GM23248 (cell line): ENCODE measurements around the gene PPP2R2B. TPM values are rescaled to one million over a fixed set of nuclear protein-coding genes. Genes with fewer than 3 reads are reported as not detected.

ENCODE experiments used
- DNase-seq: peaks from one replicate; pipeline ENCODE4 v3.0.0-alpha.2; 2015
- H2AFZ ChIP-seq: fragments of 200-600 bp; sonication (generic); 2 replicates; pipeline ENCODE4 v1.6.1; 2016; ENCODE audit warnings: antibody characterized with exemption
- H3F3A ChIP-seq: fragments of 200-600 bp; sonication (generic); 2 replicates; pipeline ENCODE4 v1.6.1; 2016; ENCODE audit warnings: mild to moderate bottlenecking, antibody characterized with exemption, mixed run types; ENCODE audit not compliant: insufficient read depth
- H3K27ac ChIP-seq: fragments of 200-600 bp; sonication (generic); 2 replicates; pipeline ENCODE4 v1.5.1; 2016; ENCODE audit warnings: mild to moderate bottlenecking
- H3K27me3 ChIP-seq: fragments of 200-600 bp; sonication (generic); replicated peaks from 2 replicates; pipeline ENCODE4 v1.6.1; 2016; ENCODE audit warnings: mild to moderate bottlenecking; ENCODE audit not compliant: insufficient read depth
- H3K36me3 ChIP-seq: fragments of 200-600 bp; sonication (generic); 2 replicates; pipeline ENCODE4 v1.6.1; 2016; ENCODE audit warnings: low read depth, mild to moderate bottlenecking
- H3K4me1 ChIP-seq: fragments of 200-600 bp; sonication (generic); 2 replicates; pipeline ENCODE4 v1.6.1; 2016; ENCODE audit warnings: mild to moderate bottlenecking; ENCODE audit not compliant: insufficient read depth
- H3K4me2 ChIP-seq: fragments of 200-600 bp; sonication (generic); one replicate; pipeline ENCODE4 v1.6.1; 2016; ENCODE audit warnings: mild to moderate bottlenecking; ENCODE audit not compliant: unreplicated experiment
- H3K4me3 ChIP-seq: fragments of 200-600 bp; sonication (generic); 2 replicates; pipeline ENCODE4 v1.5.1; 2016; ENCODE audit warnings: mild to moderate bottlenecking
- H3K79me2 ChIP-seq: fragments of 200-600 bp; sonication (generic); 2 replicates; pipeline ENCODE4 v1.6.1; 2016; ENCODE audit warnings: mild to moderate bottlenecking; ENCODE audit not compliant: insufficient read depth
- H3K9ac ChIP-seq: fragments of 200-600 bp; sonication (generic); 2 replicates; pipeline ENCODE4 v1.6.1; 2016; ENCODE audit warnings: mild to moderate bottlenecking
- H3K9me2 ChIP-seq: fragments of 200-600 bp; sonication (generic); 2 replicates; pipeline ENCODE4 v1.6.1; 2016; ENCODE audit warnings: mixed run types, mild to moderate bottlenecking, moderate library complexity; ENCODE audit not compliant: insufficient read depth
- H3K9me3 ChIP-seq: fragments of 200-600 bp; sonication (generic); one replicate; pipeline ENCODE4 v1.6.1; 2017; ENCODE audit warnings: low read depth
- H4K20me1 ChIP-seq: fragments of 200-600 bp; sonication (generic); 2 replicates; pipeline ENCODE4 v1.6.0; 2016; ENCODE audit not compliant: insufficient read depth
- EZH2 ChIP-seq: fragments of 200-600 bp; sonication (generic); IDR thresholded peaks from 2 replicates; pipeline ENCODE4 v1.6.1; 2018; ENCODE audit warnings: antibody characterized with exemption, mild to moderate bottlenecking; ENCODE audit not compliant: insufficient read depth, poor library complexity, severe bottlenecking
- EZH2phosphoT487 ChIP-seq: fragments of 200-600 bp; sonication (generic); IDR thresholded peaks from 2 replicates; pipeline ENCODE4 v1.6.1; 2018; ENCODE audit warnings: antibody characterized with exemption, moderate library complexity, mild to moderate bottlenecking, low read depth; ENCODE audit not compliant: insufficient read depth
- WGBS, 2 experiments: methylation state at CpG; one replicate each; pipeline ENCODE4 v1.1.6; 2015 to 2017; ENCODE audit warnings: low lambda C conversion rate in 2 of 2, low coverage in 1 of 2; ENCODE audit errors: missing lambda C conversion rate in 2 of 2; 5-methylcytosine and 5-hydroxymethylcytosine counted together
- in situ Hi-C: fragments of 300-500 bp; cut with MboI; formaldehyde crosslinking; loops from 2 replicates; pipeline ENCODE4 v1.15.0; 2020
- polyA plus RNA-seq: library from polyadenylated mRNA; unstranded; fragments of >200 nt; fragmentation: Nextera tagmentation; extraction: Ambion mirVana; gene quantifications from 2 replicates; pipeline ENCODE4 v1.2.1, GENCODE V29; 2016
- small RNA-seq: library from RNA; depleted of rRNA; stranded (forward); fragments of <200 nt; gene quantifications from one replicate; pipeline ENCODE3, GENCODE V24; 2014; ENCODE audit warnings: low read depth, low replicate concordance
- total RNA-seq: library from RNA; depleted of rRNA; stranded (reverse); fragments of >200 nt; shearing (Covaris generic); gene quantifications from 2 replicates; pipeline ENCODE4 v1.2.3, GENCODE V29; 2014

PPP2R2B gene
- total and polyA plus RNA-seq, 2 experiments from 2014 or later = 0.11 to 0.28 TPM

- no peaks in the 10 kb centered on the region for H3K27me3 ChIP-seq
- no peaks in the 10 kb centered on the region for H4K20me1 ChIP-seq
- no peaks in the 10 kb centered on the region for H3K4me1 ChIP-seq
- no peak for DNase-seq
- H3K79me2 ChIP-seq = no peaks in the 10 kb centered on the region
- no peak for TF ChIP-seq EZH2phosphoT487
- TF ChIP-seq EZH2 = no peak
- WGBS, 2 experiments = 80 to 81% methylated on average over 4 of the region's 4 CpGs
- no peak overlapping the region for H2AFZ ChIP-seq
- H3K9me3 ChIP-seq = no peaks in the 10 kb centered on the region
- H3K36me3 ChIP-seq = no peaks in the 10 kb centered on the region
- H3K4me3 ChIP-seq = no peak overlapping the region
- no peaks in the 10 kb centered on the region for H3F3A ChIP-seq
- H3K27ac ChIP-seq = no peak overlapping the region
- no peak overlapping the region for H3K9ac ChIP-seq
- H3K4me2 ChIP-seq = no peak overlapping the region
- in situ Hi-C loops = loop anchor here (5.0 to 25.0 kb wide), 3 partner anchors 427 to 1022 kb away; no protein-coding TSS in a partner anchor
- no peaks in the 10 kb centered on the region for H3K9me2 ChIP-seq
Observed at GRCh38 chr5:146539973-146540372, 338.6 kb downstream of the PPP2R2B start.

- Histone ChIP-seq H3K4me3 (no peak overlapping the region), H3K9me2 (no peaks in the 10 kb centered on the region), H3K9me3 (no peaks in the 10 kb centered on the region), H3F3A (no peaks in the 10 kb centered on the region), H3K79me2 (no peaks in the 10 kb centered on the region), H2AFZ (no peak overlapping the region), H3K36me3 (no peaks in the 10 kb centered on the region), H3K27me3 (no peaks in the 10 kb centered on the region), H4K20me1 (no peaks in the 10 kb centered on the region), H3K4me1 (no peaks in the 10 kb centered on the region), H3K9ac (no peak overlapping the region), H3K27ac (no peak overlapping the region), H3K4me2 (no peak overlapping the region)
- TF ChIP-seq EZH2phosphoT487 = no peak
- 68 to 71% methylated on average over 3 of the region's 3 CpGs for WGBS, 2 experiments
- in situ Hi-C loops = loop anchor here (25.0 kb wide), 1 partner anchor 1024 kb away; no protein-coding TSS in a partner anchor
- DNase-seq = no peak
Observed at GRCh38 chr5:146538432-146538831, 340.1 kb downstream of the PPP2R2B start.

GRCh38 chr5:146533882-146534281 lies 344.7 kb downstream of the PPP2R2B start:
- no peak overlapping the region for H3K9ac ChIP-seq
- H3K27ac ChIP-seq = no peak overlapping the region
- H3K9me3 ChIP-seq = no peaks in the 10 kb centered on the region
- DNase-seq = no peak
- no peaks in the 10 kb centered on the region for H3K79me2 ChIP-seq
- H3K4me2 ChIP-seq = no peak overlapping the region
- no peak overlapping the region for H3K4me3 ChIP-seq
- no peaks in the 10 kb centered on the region for H3K27me3 ChIP-seq
- no peak overlapping the region for H2AFZ ChIP-seq
- in situ Hi-C loops = loop anchor here (25.0 kb wide), 1 partner anchor 1028 kb away; no protein-coding TSS in a partner anchor
- TF ChIP-seq EZH2phosphoT487 (no peak), EZH2 (no peak)
- 0 to 9% methylated on average over 1 of the region's 1 CpG for whole genome bisulfite sequencing, 2 experiments
- no peaks in the 10 kb centered on the region for H3F3A ChIP-seq
- no peaks in the 10 kb centered on the region for H4K20me1 ChIP-seq
- no peaks in the 10 kb centered on the region for H3K4me1 ChIP-seq
- no peaks in the 10 kb centered on the region for H3K9me2 ChIP-seq
- H3K36me3 ChIP-seq = no peaks in the 10 kb centered on the region

GRCh38 chr5:146533260-146533857 lies 345.2 kb downstream of the PPP2R2B start:
- H4K20me1 ChIP-seq = no peaks in the 10 kb centered on the region

More at GRCh38 chr5:146533260-146533857, 345.2 kb downstream of the PPP2R2B start:
- H3K27me3 ChIP-seq = 0 out of 2 replicates have a peak, but pooled peaks cover under 1% of the 10 kb centered on the region
- no peaks in the 10 kb centered on the region for H3K9me3 ChIP-seq
- no peak overlapping the region for H3K4me2 ChIP-seq
- peak; percentile 74 for DNase-seq
- H3K9me2 ChIP-seq = no peaks in the 10 kb centered on the region
- H3K4me1 ChIP-seq = no peaks in the 10 kb centered on the region
- no peak overlapping the region for H3K4me3 ChIP-seq
- H2AFZ ChIP-seq = no peak overlapping the region
- in situ Hi-C loops = loop anchor here (25.0 kb wide), 1 partner anchor 1029 kb away; no protein-coding TSS in a partner anchor
- H3K36me3 ChIP-seq = no peaks in the 10 kb centered on the region
- WGBS, 2 experiments = 21% methylated on average over 7 of the region's 7 CpGs
- TF ChIP-seq EZH2phosphoT487 (no peak), EZH2 (no peak)
- H3K79me2 ChIP-seq = no peaks in the 10 kb centered on the region
- no peaks in the 10 kb centered on the region for H3F3A ChIP-seq
- H3K27ac ChIP-seq = no peak overlapping the region
- no peak overlapping the region for H3K9ac ChIP-seq

Small RNAs within 50 kb of the gene (small RNA-seq; reads per million reads assigned to genes)
- gene RN7SL791P = not detected
